BE2C (cell line): ENCODE measurements around the gene NPHP4.

Source experiments
- DNase-seq: peaks from one replicate; pipeline ENCODE4 v3.0.0-alpha.2; 2020
- H3K27me3 ChIP-seq: fragments of 250-450 bp; sonication (Bioruptor Pico); 2 replicates; pipeline ENCODE4 v1.5.1; 2020; ENCODE audit warnings: mild to moderate bottlenecking
- H3K36me3 ChIP-seq: fragments of 250-450 bp; sonication (Bioruptor Pico); 2 replicates; pipeline ENCODE4 v1.5.1; 2020; ENCODE audit warnings: mild to moderate bottlenecking
- H3K4me1 ChIP-seq: fragments of 250-450 bp; sonication (Bioruptor Pico); 2 replicates; pipeline ENCODE4 v1.5.1; 2020
- H3K4me3 ChIP-seq: 2 replicates; pipeline ENCODE4 v1.5.1; 2011; ENCODE audit warnings: low read depth, low read length
- H3K9me3 ChIP-seq: fragments of 250-450 bp; sonication (Bioruptor Pico); 2 replicates; pipeline ENCODE4 v1.5.1; 2020
- CTCF ChIP-seq: IDR thresholded peaks from 2 replicates; pipeline ENCODE4 v1.5.1; 2012; ENCODE audit warnings: mild to moderate bottlenecking, low read depth, low read length

Gene NPHP4

GRCh38 chr1:5880630-5881405, 111.4 kb downstream of the NPHP4 start:
- H3K4me3 ChIP-seq, result no peak overlapping the region
- H3K27me3 ChIP-seq, result no peaks in the 10 kb centered on the region
- no peaks in the 10 kb centered on the region for H3K9me3 ChIP-seq
- TF ChIP-seq CTCF, result no peak
- no peaks in the 10 kb centered on the region; the same call in 1 of the 2 replicates for H3K36me3 ChIP-seq
- DNase-seq, result no peak
- H3K4me1 ChIP-seq, result peaks cover 4% of the 10 kb centered on the region; the same call in 1 of the 2 replicates

- TF ChIP-seq CTCF, result no peak
- Histone ChIP-seq H3K4me1 (no peaks in the 10 kb centered on the region), H3K36me3 (no peaks in the 10 kb centered on the region; the same call in 1 of the 2 replicates), H3K27me3 (no peaks in the 10 kb centered on the region), H3K9me3 (no peaks in the 10 kb centered on the region), H3K4me3 (no peak overlapping the region)
- no peak for DNase-seq
These were observed 112.8 kb downstream of the NPHP4 start for GRCh38 chr1:5879421-5879820.

DNA sequence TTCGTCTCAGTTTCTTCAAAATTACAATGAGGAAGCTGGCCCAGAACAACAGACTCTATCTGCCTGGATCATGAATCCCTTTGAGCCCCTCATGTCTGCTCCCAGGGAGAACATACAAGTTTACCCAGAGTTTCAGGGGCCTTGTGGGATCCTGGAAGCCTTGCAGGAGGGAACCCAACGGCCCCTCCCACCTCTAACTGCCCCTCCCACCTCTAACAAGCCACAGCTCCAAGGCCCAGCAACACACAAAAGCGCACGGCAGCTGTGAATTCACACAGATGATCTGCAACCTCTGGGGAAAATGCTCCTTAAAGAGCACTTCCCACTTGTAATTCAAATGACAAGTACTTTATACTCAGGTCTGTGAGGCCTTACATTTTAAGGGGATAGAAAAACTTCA, 113.3 kb downstream of the NPHP4 start:
- Histone ChIP-seq H3K9me3 (no peaks in the 10 kb centered on the region), H3K27me3 (no peaks in the 10 kb centered on the region), H3K4me1 (no peaks in the 10 kb centered on the region), H3K36me3 (no peaks in the 10 kb centered on the region; the same call in 1 of the 2 replicates), H3K4me3 (no peak overlapping the region)
- no peak for TF ChIP-seq CTCF
- no peak for DNase-seq

GRCh38 chr1:5877683-5878530, 114.3 kb downstream of the NPHP4 start:
- no peak overlapping the region for H3K4me3 ChIP-seq
- no peaks in the 10 kb centered on the region for H3K4me1 ChIP-seq
- TF ChIP-seq CTCF, result no peak
- H3K36me3 ChIP-seq, result no peaks in the 10 kb centered on the region; the same call in 1 of the 2 replicates
- H3K27me3 ChIP-seq, result no peaks in the 10 kb centered on the region
- DNase-seq, result no peak
- H3K9me3 ChIP-seq, result no peaks in the 10 kb centered on the region

GRCh38 chr1:5877001-5877400, 115.2 kb downstream of the NPHP4 start:
- Histone ChIP-seq H3K4me1 (no peaks in the 10 kb centered on the region), H3K4me3 (no peak overlapping the region), H3K36me3 (no peaks in the 10 kb centered on the region; the same call in 1 of the 2 replicates), H3K9me3 (no peaks in the 10 kb centered on the region), H3K27me3 (no peaks in the 10 kb centered on the region)
- DNase-seq, result no peak
- TF ChIP-seq CTCF, result no peak
